ENCODE data around the gene ARHGEF6.
"Not testable (repeated sequence)": the region's sequence is repeated elsewhere in the genome, so short reads cannot be mapped to it uniquely, and the experiment has no call there.

The ARHGEF6 gene

GRCh38 chrX:136783159-136783558 lies 2.4 kb upstream of the ARHGEF6 start:
- DNase-seq (ENCODE audit: extremely low read depth in 1 of 2, low read depth in 1 of 2) = no peak

GRCh38 chrX:136781180-136781797 lies 557 bp upstream of the ARHGEF6 start:
- no peak for DNase-seq (ENCODE audit: extremely low read depth in 1 of 2, low read depth in 1 of 2)

DNA sequence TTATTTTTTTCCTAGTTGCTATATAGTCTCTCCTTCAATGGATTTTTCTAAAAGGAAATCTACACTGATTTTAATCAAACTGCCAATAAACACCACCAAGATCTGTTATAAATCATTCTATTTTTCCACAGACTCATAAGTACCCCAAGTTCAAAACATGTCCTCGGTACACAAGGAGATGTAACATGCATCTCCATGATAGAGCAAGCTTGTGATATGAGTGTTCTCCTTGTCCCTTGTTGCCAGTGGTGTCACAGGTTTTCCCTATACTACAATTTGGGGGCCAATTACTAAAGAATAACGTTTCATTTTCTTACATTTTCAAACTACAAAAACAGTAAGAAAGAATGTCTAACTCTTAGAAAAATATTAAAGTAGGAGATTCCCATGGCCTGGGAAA lies 491 bp downstream of the ARHGEF6 start:
- no peak for DNase-seq (ENCODE audit: extremely low read depth in 1 of 2, low read depth in 1 of 2)

DNA sequence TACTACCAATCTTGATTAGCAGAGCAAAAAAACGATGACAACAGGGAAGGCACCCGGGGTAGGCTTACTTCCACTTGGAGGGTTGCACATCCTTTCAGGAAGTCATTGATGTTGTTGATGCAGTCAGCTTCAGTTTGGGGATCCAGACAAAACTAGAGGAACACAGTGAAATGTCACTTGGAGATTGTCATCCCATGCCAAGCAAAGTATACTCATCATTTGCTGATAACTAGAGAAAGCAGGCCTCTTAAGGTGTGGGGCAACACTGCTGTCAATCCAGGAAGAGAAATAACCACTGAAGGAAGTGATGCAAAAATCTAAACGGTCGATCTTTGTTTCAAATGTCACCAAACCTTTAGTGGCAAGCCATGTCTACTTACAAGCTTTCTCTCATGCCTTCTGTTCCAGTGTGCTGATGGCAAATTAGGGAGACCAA lies 1.4 kb downstream of the ARHGEF6 start:
- DNase-seq (ENCODE audit: extremely low read depth in 1 of 2, low read depth in 1 of 2) = no peak

DNA sequence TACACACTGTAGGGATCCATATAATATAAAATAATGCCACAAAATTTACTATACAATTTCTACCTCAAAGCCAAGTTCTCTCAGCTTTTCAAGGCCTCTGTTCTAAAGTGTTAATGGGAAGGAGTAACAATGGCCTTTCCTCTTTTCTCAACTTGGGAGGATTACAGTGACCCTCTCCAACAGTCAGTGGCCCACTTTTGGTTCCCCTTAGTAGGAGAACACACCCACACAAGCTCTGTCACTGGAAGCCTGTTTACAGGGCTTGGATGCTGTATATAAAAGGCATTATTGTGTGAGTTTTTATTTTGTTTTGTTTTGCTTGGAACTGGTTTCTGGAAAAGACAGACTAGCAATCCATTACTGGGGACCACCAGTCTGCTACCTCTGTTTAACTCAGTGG lies 1.8 kb downstream of the ARHGEF6 start:
- DNase-seq (ENCODE audit: extremely low read depth in 1 of 2, low read depth in 1 of 2) = no peak

- no peak for DNase-seq (ENCODE audit: extremely low read depth in 1 of 2, low read depth in 1 of 2)
Observed at GRCh38 chrX:136778020-136778419, 2.7 kb downstream of the ARHGEF6 start.

DNA sequence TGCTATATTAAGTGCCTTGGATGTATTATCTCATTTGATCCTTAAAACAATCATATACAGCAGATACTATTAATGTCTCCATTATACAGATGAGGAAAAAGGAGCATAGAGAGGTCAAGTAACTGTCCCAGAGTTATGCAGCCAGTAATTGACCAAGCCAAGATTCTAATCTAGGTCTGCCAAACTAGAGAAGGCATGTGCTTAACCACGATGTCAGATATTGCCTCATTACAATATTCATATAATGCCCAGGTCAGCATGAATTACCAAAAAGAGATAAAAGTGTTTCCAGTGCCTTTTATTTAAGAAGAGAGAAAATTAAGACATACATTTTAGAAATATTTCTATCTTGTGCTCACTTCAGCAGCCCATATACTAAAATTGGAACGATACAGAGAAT lies 7.1 kb downstream of the ARHGEF6 start:
- DNase-seq (ENCODE audit: extremely low read depth in 1 of 2, low read depth in 1 of 2) = no peak

DNA sequence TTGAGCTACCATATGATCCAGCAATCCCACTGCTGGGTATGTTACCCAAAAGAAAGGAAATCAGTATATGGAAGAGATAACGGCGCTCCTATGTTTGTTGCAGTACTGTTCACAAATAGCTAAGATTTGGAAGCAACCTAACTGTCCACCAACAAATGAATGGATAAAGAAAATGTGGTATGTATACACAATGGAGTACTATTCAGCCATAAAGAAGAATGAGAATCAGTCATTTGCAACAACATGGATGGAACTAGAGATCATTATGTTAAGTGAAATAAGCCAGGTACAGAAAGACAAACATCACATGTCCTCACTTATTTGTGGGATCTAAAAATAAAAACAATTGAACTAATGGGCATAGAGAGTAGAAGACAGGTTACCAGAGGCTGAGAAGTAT lies 8.9 kb downstream of the ARHGEF6 start:
- DNase-seq (ENCODE audit: extremely low read depth in 1 of 2, low read depth in 1 of 2) = not testable (repeated sequence)

DNA sequence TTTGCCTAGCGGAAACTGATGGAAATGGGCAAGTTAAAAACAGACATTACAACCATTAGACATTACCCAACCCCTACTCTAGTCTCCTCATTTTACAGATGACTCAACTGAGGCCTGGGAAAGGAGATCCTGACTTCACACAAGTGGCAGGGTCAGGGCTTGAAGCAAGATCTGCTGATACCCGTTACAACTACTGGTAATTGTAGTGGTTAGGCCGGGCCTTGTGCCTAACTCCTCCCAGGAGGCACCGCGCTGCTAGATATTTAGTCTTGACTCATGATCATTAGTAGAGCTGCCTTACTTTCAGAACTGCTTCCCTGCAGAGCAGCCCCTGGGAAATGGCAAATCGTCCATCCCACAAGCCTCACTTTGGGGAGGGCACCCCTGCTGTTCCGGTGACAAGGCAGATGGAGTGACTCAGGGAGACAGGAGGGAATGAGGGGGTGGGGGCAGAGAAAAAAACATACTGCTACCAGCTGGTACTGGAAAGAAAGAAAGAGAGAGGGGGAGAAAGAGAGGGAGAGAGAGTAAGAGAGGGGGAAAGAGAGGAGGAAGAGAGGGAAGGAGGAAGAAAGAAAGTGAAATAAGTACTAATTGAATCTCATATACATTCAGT lies 12.2 kb downstream of the ARHGEF6 start:
- DNase-seq (ENCODE audit: extremely low read depth in 1 of 2, low read depth in 1 of 2) = peak in 1 of 2 donors; percentile 45

- DNase-seq (ENCODE audit: extremely low read depth in 1 of 2, low read depth in 1 of 2) = peak in 1 of 2 donors; percentile 17
Observed at GRCh38 chrX:136767104-136767941, 13.4 kb downstream of the ARHGEF6 start.

DNA sequence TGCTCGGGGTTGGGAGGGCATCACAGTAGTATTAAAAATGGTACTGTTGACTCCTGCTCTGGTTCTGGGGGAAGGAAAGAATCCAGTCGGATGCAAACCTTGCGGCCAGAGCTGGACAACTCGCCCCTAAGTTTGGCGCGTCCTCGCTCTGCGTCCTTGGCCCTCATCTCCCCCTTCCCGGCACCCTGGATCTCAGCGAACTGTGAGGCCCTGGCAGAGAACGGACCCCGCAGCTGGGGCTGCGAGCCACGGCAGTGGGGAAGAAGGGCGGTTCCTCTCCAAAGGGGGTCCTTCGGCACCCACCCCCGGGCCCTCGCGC lies 14.0 kb downstream of the ARHGEF6 start:
- DNase-seq (ENCODE audit: extremely low read depth in 1 of 2, low read depth in 1 of 2) = no peak

GRCh38 chrX:136765821-136766356 lies 14.8 kb downstream of the ARHGEF6 start:
- DNase-seq (ENCODE audit: extremely low read depth in 1 of 2, low read depth in 1 of 2) = no peak

DNA sequence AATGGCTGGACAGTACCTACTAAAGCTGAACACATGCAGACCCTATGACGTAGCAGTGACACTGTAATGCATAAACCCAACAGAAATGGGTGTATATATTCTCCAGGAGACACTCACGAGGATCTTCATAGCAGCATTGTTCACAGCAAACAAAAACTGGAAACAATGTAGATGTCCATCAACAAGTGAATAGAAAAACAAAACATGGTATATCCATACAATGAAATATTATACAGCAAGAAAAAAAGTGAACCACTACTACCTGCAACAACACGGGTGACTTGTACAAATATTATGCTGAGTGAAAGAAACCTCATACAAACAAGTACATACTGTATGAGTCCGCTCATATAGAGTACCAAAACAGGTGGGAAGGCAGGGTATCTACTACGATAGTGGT lies 16.5 kb downstream of the ARHGEF6 start:
- DNase-seq (ENCODE audit: extremely low read depth in 1 of 2, low read depth in 1 of 2) = no peak

GRCh38 chrX:136762820-136763452 lies 17.8 kb downstream of the ARHGEF6 start:
- no peak for DNase-seq (ENCODE audit: extremely low read depth in 1 of 2, low read depth in 1 of 2)

DNA sequence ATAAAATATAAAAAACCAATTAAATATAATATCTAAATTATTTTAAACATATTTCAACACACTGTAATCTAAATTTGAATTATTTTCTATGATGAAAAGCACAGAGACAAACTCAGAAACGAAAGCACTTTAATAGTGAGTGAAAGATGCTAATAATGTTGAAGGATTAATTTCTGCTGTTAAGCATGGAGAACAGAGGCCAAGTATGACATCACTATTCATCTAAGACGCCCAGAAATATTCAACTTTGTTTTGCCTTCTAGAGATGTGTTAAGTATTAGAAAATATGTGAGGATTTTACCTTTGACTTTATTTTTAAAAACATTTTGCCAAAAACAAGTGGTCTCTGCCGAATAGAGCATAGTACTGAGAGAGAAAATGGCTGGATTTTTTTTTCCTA lies 19.3 kb downstream of the ARHGEF6 start:
- DNase-seq (ENCODE audit: extremely low read depth in 1 of 2, low read depth in 1 of 2) = no peak

DNA sequence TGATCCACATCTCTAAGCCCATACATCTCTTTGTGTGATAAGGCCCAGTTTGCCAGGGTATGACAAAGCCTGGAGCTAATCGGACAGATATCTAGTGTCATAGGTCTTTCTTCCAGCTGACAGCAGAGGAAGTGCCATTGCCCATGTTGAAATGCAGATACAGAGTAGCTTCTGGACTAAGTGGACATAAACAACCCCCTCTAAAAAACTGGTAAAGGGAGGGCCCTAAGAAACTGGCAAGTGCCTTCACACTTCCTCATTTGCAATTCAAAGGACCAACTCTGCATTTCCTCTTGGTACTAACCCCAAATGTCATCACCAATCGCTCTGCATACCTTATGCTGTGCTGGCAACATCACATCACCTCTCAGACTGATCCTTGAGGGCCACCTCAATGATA lies 20.8 kb downstream of the ARHGEF6 start:
- no peak for DNase-seq (ENCODE audit: extremely low read depth in 1 of 2, low read depth in 1 of 2)

DNA sequence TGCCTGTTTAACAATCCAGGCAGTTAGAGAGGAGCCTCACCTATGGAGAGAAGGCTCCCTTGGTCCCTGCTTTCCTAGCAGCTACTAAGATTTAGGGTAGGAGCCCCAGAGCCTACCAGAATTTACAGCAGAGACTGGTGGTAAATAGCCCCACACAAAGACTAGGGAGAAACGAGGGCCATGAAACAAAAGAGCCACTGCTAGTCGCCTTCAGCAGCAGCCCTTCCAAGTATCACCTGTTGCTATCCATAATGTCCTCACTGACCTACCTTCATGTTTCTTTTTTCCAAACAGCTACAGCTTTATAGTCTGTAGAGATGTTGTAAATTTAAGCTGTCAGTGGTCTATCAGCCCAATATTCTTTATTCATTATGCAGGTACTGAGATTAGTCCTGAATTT lies 25.3 kb downstream of the ARHGEF6 start:
- no peak for DNase-seq (ENCODE audit: extremely low read depth in 1 of 2, low read depth in 1 of 2)

- DNase-seq (ENCODE audit: extremely low read depth in 1 of 2, low read depth in 1 of 2) = no peak
Observed at GRCh38 chrX:136754651-136755050, 26.1 kb downstream of the ARHGEF6 start.

- DNase-seq (ENCODE audit: extremely low read depth in 1 of 2, low read depth in 1 of 2) = no peak
Observed at GRCh38 chrX:136752796-136753195, 27.9 kb downstream of the ARHGEF6 start.

GRCh38 chrX:136752346-136752745 lies 28.4 kb downstream of the ARHGEF6 start:
- DNase-seq (ENCODE audit: extremely low read depth in 1 of 2, low read depth in 1 of 2) = no peak

DNA sequence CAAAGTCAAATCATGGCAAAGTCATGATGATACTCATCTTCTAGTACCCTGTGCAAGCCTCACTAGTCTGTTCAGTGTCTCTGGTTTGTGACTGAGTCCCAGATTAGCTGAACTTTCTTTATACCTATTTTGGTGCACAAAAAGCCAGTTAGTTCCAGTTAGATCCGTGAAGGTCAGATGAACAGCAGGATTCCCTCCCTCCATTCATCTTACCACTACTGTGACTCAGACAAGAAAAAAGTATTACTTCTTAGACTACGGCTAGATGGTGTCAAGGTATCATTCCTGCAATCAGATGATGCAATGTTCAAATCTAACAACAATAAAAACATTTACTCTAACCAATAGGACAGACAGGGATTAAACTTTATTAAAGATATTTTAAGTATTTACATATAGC lies 30.4 kb downstream of the ARHGEF6 start:
- no peak for DNase-seq (ENCODE audit: extremely low read depth in 1 of 2, low read depth in 1 of 2)

All from stimulated activated CD8-positive, alpha-beta memory T cell treated with anti-CD3 and anti-CD28 coated beads, Interleukin-7, amount 100 ng/mL, for 48 hours (primary cell).